NCI-H187 treated with DMSO at 0.1 percent for 48 hours (cell line): Measurements from ENCODE around the gene KRTAP3-1.
"Not testable (repeated sequence)": the region's sequence is repeated elsewhere in the genome, so short reads cannot be mapped to it uniquely, and the experiment has no call there.

Source experiments
- DNase-seq: peaks from one replicate; lab custom pipeline; 2025; lab: John Stamatoyannopoulos, UW

Gene KRTAP3-1

GRCh38 chr17:41015454-41015853 lies 6.5 kb upstream of the KRTAP3-1 start:
- no peak for DNase-seq

GRCh38 chr17:41013606-41014005 lies 4.7 kb upstream of the KRTAP3-1 start:
- no peak for DNase-seq

- no peak for DNase-seq
These were observed 4.3 kb upstream of the KRTAP3-1 start for GRCh38 chr17:41013181-41013580.

GRCh38 chr17:41012326-41013120 lies 3.6 kb upstream of the KRTAP3-1 start:
- no peak for DNase-seq

GRCh38 chr17:41010441-41010840 lies 1.5 kb upstream of the KRTAP3-1 start:
- no peak for DNase-seq

GRCh38 chr17:41009936-41010335 lies 1.0 kb upstream of the KRTAP3-1 start:
- DNase-seq = no peak

GRCh38 chr17:41009301-41009760 lies 403 bp upstream of the KRTAP3-1 start:
- no peak for DNase-seq

GRCh38 chr17:41004397-41004796 lies 4.5 kb downstream of the KRTAP3-1 start:
- no peak for DNase-seq

- DNase-seq = no peak
These were observed 5.0 kb downstream of the KRTAP3-1 start for GRCh38 chr17:41003926-41004325.

GRCh38 chr17:41002814-41003213 lies 6.1 kb downstream of the KRTAP3-1 start:
- DNase-seq = no peak

GRCh38 chr17:41001795-41002194 lies 7.1 kb downstream of the KRTAP3-1 start:
- DNase-seq = no peak

GRCh38 chr17:40999563-40999962 lies 9.4 kb downstream of the KRTAP3-1 start, which contains the start of gene KRTAP3-2:
KRTAP3-2 (minus strand) TSS chr17:40999906; CDS start chr17:40999853, 53 bp downstream.
- DNase-seq = not testable (repeated sequence)

- no peak for DNase-seq
These were observed 11.6 kb downstream of the KRTAP3-1 start for GRCh38 chr17:40997361-40997760.

GRCh38 chr17:40996829-40997228 lies 12.1 kb downstream of the KRTAP3-1 start:
- no peak for DNase-seq

- DNase-seq = no peak
These were observed 13.8 kb downstream of the KRTAP3-1 start for GRCh38 chr17:40995116-40995515.

GRCh38 chr17:40993839-40994238 lies 15.1 kb downstream of the KRTAP3-1 start, which contains the start of gene KRTAP3-3:
KRTAP3-3 (minus strand) TSS chr17:40994164; CDS start chr17:40994097, 67 bp downstream.
- no peak for DNase-seq

- DNase-seq = no peak
These were observed 15.8 kb downstream of the KRTAP3-1 start for GRCh38 chr17:40993084-40993483.

GRCh38 chr17:40992666-40993065 lies 16.3 kb downstream of the KRTAP3-1 start:
- DNase-seq = no peak

- DNase-seq = no peak
These were observed 22.0 kb downstream of the KRTAP3-1 start for GRCh38 chr17:40986920-40987319.

GRCh38 chr17:40984226-40984625 lies 24.7 kb downstream of the KRTAP3-1 start, which contains the start of gene KRT40:
KRT40 (minus strand) TSS chr17:40984326; CDS start chr17:40984273, 53 bp downstream.
- no peak for DNase-seq

- DNase-seq = no peak
These were observed 27.8 kb downstream of the KRTAP3-1 start for GRCh38 chr17:40981115-40981514.

GRCh38 chr17:40980596-40980995 lies 28.3 kb downstream of the KRTAP3-1 start:
- peak; percentile 39 for DNase-seq

GRCh38 chr17:40980117-40980516 lies 28.8 kb downstream of the KRTAP3-1 start:
- no peak for DNase-seq
